NT2/D1 (cell line): ENCODE results near the gene PHF2.

Source experiments
- SUZ12 ChIP-seq: IDR thresholded peaks from 2 replicates; pipeline ENCODE4 v1.6.1; 2011; ENCODE audit not compliant: insufficient read length, insufficient read depth; ENCODE audit errors: extremely low read depth
- YY1 ChIP-seq: IDR thresholded peaks from 2 replicates; pipeline ENCODE4 v1.6.1; 2011; ENCODE audit not compliant: insufficient read length, insufficient read depth
- ZNF274 ChIP-seq: IDR thresholded peaks from 2 replicates; pipeline ENCODE4 v1.6.1; 2011; ENCODE audit warnings: mild to moderate bottlenecking, low read depth, low read length

DNA sequence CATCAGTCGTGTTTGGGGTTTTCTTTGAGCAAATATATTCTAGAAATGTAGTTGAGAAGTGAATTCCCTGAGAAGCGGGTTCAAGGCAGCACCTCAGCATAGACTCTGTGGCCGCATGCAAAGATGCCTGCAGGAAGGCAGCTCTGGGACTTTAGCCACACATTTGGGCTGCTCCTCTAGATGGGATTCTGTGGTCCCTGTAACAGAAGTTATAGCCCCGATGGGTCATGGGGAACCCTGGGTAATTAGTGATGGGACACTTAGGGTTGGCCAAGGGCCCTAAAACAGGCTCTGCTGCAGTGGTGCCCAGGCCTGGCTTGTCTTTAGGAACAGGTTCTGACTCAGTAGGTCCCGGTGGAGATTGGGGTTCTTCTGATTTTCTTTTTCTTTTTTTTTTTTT is 36.8 kb downstream of the PHF2 start:
- no peak for TF ChIP-seq SUZ12
- TF ChIP-seq ZNF274: no peak
- TF ChIP-seq YY1: no peak
